Osteoblast (primary cell): ENCODE data around the gene ZNF710. TPM values are rescaled to one million over a fixed set of nuclear protein-coding genes. Genes with fewer than 3 reads are reported as not detected.

ENCODE experiments used
- DNase-seq: peaks from one replicate; pipeline ENCODE4 v3.0.0; 2011; ENCODE audit warnings: low spot score, mixed read lengths; ENCODE audit not compliant: insufficient read length; ENCODE audit errors: missing footprints
- H2AFZ ChIP-seq: 2 replicates; pipeline ENCODE4 v1.6.0; 2011; ENCODE audit warnings: mild to moderate bottlenecking, low read length
- H3K27ac ChIP-seq: 2 replicates; pipeline ENCODE4 v1.5.1; 2011; ENCODE audit warnings: mild to moderate bottlenecking, low read depth, low read length, moderate library complexity
- H3K27me3 ChIP-seq: 2 replicates; pipeline ENCODE4 v1.6.0; 2012; ENCODE audit warnings: mild to moderate bottlenecking, control low read depth, inconsistent platforms, low read length, moderate library complexity; ENCODE audit not compliant: insufficient read depth
- H3K36me3 ChIP-seq: 2 replicates; pipeline ENCODE4 v1.5.1; 2011; ENCODE audit warnings: mild to moderate bottlenecking, low read length, control low read depth, moderate library complexity; ENCODE audit not compliant: insufficient read depth
- H3K4me1 ChIP-seq: 2 replicates; pipeline ENCODE4 v1.5.1; 2011; ENCODE audit warnings: mild to moderate bottlenecking, low read length, control low read depth, moderate library complexity; ENCODE audit not compliant: insufficient read depth
- H3K4me2 ChIP-seq: 2 replicates; pipeline ENCODE4 v1.6.0; 2011; ENCODE audit warnings: mild to moderate bottlenecking, low read length; ENCODE audit not compliant: insufficient read depth
- H3K4me3 ChIP-seq: fragments of 200-600 bp; sonication (generic); 3 replicates; pipeline ENCODE4 v1.5.1; 2012; ENCODE audit warnings: mild to moderate bottlenecking, low read length, inconsistent platforms; ENCODE audit not compliant: insufficient read depth
- H3K79me2 ChIP-seq: 2 replicates; pipeline ENCODE4 v1.6.0; 2012; ENCODE audit warnings: mild to moderate bottlenecking, low read length, control low read depth, inconsistent platforms; ENCODE audit not compliant: insufficient read depth
- H3K9me3 ChIP-seq: 2 replicates; pipeline ENCODE4 v1.5.1; 2011; ENCODE audit warnings: low read depth, low read length, control low read depth
- H4K20me1 ChIP-seq: 2 replicates; pipeline ENCODE4 v1.6.0; 2012; ENCODE audit warnings: mild to moderate bottlenecking, low read length, control low read depth; ENCODE audit not compliant: insufficient read depth
- total RNA-seq: library from RNA; depleted of rRNA; stranded (reverse); fragments of >200 nt; gene quantifications from 2 replicates; pipeline ENCODE4 v1.2.3, GENCODE V29; 2012
- TF ChIP-seq, protein P1 (sequence below): IDR thresholded peaks from 2 replicates; pipeline ENCODE4 v1.5.1; 2011; ENCODE audit warnings: mild to moderate bottlenecking, low read depth, low read length, moderate library complexity; ENCODE audit errors: extremely low read depth

The ZNF710 gene
- total RNA-seq, 1 donor: 10.9 TPM

DNA sequence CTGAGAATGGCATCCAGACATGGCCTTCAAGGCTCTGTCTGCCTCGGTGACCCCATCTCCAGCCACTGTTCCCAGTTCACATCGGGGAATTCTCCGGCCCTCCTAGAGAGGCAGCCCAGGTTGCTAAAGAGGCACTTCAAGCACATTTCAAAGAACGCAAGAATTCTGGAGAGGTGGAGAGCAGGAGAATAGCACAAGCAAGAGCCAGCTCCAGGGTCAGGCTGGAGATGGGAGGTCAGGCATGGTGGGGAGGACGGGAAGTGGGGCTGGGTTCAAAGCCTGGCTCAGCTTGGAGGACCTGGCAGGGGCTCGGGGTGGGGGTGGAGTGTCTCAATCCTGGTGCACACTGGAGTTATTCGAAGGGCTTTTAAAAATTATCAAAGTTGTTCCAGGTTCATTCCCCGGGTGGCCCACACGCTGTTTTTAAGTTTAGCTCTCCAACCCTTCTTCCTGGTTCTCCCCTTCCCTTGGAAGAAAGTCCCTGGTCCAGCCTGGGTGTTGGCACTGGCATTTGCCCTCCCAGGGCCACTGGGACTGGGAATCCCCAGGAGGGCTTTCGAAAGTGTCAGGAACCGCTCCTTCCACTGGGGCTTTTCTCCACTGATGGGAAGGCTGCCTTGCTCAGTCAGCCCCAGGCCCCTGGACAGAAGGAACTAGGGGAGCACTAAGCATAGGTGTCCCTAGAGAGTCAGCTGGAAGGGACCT is 35.8 kb downstream of the ZNF710 start:
- H3K27me3 ChIP-seq: no peaks in the 10 kb centered on the region
- H3K9me3 ChIP-seq: no peaks in the 10 kb centered on the region
- H4K20me1 ChIP-seq: peaks cover 13% of the 10 kb centered on the region
- TF ChIP-seq, protein P1, sequence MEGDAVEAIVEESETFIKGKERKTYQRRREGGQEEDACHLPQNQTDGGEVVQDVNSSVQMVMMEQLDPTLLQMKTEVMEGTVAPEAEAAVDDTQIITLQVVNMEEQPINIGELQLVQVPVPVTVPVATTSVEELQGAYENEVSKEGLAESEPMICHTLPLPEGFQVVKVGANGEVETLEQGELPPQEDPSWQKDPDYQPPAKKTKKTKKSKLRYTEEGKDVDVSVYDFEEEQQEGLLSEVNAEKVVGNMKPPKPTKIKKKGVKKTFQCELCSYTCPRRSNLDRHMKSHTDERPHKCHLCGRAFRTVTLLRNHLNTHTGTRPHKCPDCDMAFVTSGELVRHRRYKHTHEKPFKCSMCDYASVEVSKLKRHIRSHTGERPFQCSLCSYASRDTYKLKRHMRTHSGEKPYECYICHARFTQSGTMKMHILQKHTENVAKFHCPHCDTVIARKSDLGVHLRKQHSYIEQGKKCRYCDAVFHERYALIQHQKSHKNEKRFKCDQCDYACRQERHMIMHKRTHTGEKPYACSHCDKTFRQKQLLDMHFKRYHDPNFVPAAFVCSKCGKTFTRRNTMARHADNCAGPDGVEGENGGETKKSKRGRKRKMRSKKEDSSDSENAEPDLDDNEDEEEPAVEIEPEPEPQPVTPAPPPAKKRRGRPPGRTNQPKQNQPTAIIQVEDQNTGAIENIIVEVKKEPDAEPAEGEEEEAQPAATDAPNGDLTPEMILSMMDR: no peak
- peak overlapping the region; percentile 6 for H3K4me2 ChIP-seq
- no peak overlapping the region for H2AFZ ChIP-seq
- H3K4me1 ChIP-seq: peaks cover 35% of the 10 kb centered on the region
- no peak for DNase-seq
- H3K27ac ChIP-seq: peak overlapping the region; percentile 57
- H3K36me3 ChIP-seq: no peaks in the 10 kb centered on the region
- peaks cover 60% of the 10 kb centered on the region for H3K79me2 ChIP-seq
- no peak overlapping the region for H3K4me3 ChIP-seq

DNA sequence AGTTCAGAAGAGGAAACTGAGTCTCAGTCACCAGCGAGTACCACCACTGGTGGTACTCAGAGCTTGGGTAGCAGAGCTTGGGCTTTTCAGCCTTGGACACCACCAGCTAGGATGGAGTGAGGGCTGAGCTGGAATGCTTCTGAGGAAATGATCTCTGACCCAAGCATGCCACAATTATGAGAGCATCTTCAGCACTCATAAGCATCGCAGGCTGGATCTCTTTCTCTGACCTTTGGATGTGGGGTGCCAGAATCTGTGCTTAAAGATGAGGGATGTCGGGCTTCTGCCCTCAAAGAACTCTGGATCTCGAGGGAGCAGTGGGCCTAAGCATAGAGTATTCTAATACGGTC is 36.4 kb downstream of the ZNF710 start:
- no peak overlapping the region for H2AFZ ChIP-seq
- DNase-seq: peak; percentile 95
- H3K4me2 ChIP-seq: peak overlapping the region; percentile 6
- TF ChIP-seq, protein P1: no peak
- H3K4me1 ChIP-seq: peaks cover 35% of the 10 kb centered on the region
- peak overlapping the region; percentile 57 for H3K27ac ChIP-seq
- no peaks in the 10 kb centered on the region for H3K36me3 ChIP-seq
- peaks cover 13% of the 10 kb centered on the region for H4K20me1 ChIP-seq
- no peaks in the 10 kb centered on the region for H3K27me3 ChIP-seq
- peaks cover 62% of the 10 kb centered on the region for H3K79me2 ChIP-seq
- H3K4me3 ChIP-seq: no peak overlapping the region
- H3K9me3 ChIP-seq: no peaks in the 10 kb centered on the region

DNA sequence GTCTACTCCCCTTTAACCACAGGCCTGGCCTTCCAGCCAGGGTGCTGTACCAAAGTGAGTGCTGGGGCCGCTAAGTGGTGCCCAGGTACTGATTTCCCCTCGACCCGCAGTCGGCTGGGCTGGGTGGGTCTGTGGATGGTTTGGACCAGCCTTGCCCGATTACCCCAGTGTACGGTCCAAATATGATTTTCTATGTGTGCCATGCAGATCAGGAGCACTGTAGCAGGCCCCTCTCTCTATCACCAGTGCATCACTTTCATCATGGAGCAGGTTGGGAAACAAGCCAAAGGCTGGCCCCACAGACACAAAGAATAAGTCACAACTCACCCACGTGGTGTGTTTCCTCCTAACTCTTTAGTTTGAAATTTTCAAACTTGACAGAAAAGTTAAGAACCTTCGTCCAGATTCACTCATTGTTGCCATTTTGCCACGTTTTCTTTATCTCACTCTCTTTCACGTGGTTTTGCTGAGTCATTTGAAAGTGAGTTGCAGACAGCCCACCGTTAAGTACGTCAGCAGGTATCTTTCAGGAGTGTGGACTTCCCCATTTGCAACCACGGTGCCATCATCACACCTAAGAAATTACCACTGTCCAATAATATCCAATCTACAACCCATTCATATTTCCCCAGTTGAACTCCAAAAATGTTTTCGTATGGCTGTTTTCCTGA is 37.0 kb downstream of the ZNF710 start:
- H3K27me3 ChIP-seq: no peaks in the 10 kb centered on the region
- peaks cover 35% of the 10 kb centered on the region for H3K4me1 ChIP-seq
- H3K36me3 ChIP-seq: no peaks in the 10 kb centered on the region
- peak overlapping the region; percentile 6 for H3K4me2 ChIP-seq
- H4K20me1 ChIP-seq: peaks cover 13% of the 10 kb centered on the region
- H3K79me2 ChIP-seq: peaks cover 60% of the 10 kb centered on the region
- no peak overlapping the region for H3K4me3 ChIP-seq
- H3K9me3 ChIP-seq: no peaks in the 10 kb centered on the region
- peak overlapping the region; percentile 57 for H3K27ac ChIP-seq
- peak; percentile 82 for DNase-seq
- no peak overlapping the region for H2AFZ ChIP-seq
- TF ChIP-seq, protein P1: no peak

DNA sequence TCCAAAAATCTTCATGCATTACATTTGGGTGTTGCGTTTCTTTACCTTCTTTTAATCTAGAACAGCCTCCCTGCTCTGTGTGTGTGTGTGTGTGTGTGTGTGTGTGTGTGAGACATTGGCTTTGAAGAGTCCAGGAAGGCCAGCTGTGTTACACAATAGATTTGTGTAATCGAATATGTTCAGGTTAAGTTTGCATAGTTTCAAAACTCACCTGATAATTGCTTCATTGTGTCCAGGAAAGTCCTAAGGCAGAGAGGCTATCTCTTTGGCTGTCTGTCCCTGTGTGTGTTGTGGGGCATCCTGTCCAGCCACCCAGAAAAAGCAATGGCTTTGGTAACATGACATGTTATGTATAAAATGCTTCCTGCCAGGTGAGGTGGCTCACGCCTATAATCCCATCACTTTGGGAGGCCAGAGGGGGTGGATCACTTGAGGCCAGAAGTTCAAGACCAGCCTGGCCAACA is 37.5 kb downstream of the ZNF710 start:
- Histone ChIP-seq H2AFZ (no peak overlapping the region), H3K4me3 (no peak overlapping the region), H4K20me1 (peaks cover 13% of the 10 kb centered on the region), H3K79me2 (peaks cover 55% of the 10 kb centered on the region), H3K4me2 (no peak overlapping the region), H3K27ac (peak overlapping the region; percentile 57), H3K9me3 (no peaks in the 10 kb centered on the region), H3K27me3 (no peaks in the 10 kb centered on the region), H3K4me1 (peaks cover 35% of the 10 kb centered on the region), H3K36me3 (no peaks in the 10 kb centered on the region)
- DNase-seq: peak; percentile 29
- TF ChIP-seq, protein P1: no peak
